WTC11 (cell line): ENCODE measurements around the gene COPS9.

Source experiments
- ATF3 ChIP-seq: sonication (generic); formaldehyde crosslinking; conservative IDR thresholded peaks from 2 replicates; pipeline ENCODE4 v1.8.1; 2022; ENCODE audit warnings: mild to moderate bottlenecking, missing genetic modification reagents
- CBFB ChIP-seq: sonication (generic); formaldehyde crosslinking; IDR thresholded peaks from 2 replicates; pipeline ENCODE4 v1.8.1; 2022; ENCODE audit warnings: mild to moderate bottlenecking, low read depth, missing genetic modification reagents
- CTCF ChIP-seq: fragments of 200-600 bp; IDR thresholded peaks from 2 replicates; pipeline ENCODE4 v1.8.0; 2022; ENCODE audit warnings: antibody characterized with exemption
- E2F4 ChIP-seq: sonication (generic); formaldehyde crosslinking; IDR thresholded peaks from 2 replicates; pipeline ENCODE4 v1.8.1; 2022; ENCODE audit warnings: low read depth, mild to moderate bottlenecking, moderate library complexity, missing genetic modification reagents, borderline replicate concordance
- FOXJ3 ChIP-seq: sonication (generic); formaldehyde crosslinking; IDR thresholded peaks from 2 replicates; pipeline ENCODE4 v1.9.0; 2021; ENCODE audit warnings: missing genetic modification reagents, mild to moderate bottlenecking, borderline replicate concordance
- MAX ChIP-seq: sonication (generic); formaldehyde crosslinking; IDR thresholded peaks from 2 replicates; pipeline ENCODE4 v1.8.0; 2022; ENCODE audit warnings: mild to moderate bottlenecking, missing genetic modification reagents
- NFYB ChIP-seq: sonication (generic); formaldehyde crosslinking; conservative IDR thresholded peaks from 2 replicates; pipeline ENCODE4 v1.8.0; 2022; ENCODE audit warnings: low read depth, missing genetic modification reagents
- OVOL2 ChIP-seq: fragments of 250-450 bp; sonication (Bioruptor Pico); IDR thresholded peaks from 2 replicates; pipeline ENCODE4 v1.9.0; 2021; ENCODE audit warnings: mild to moderate bottlenecking, borderline replicate concordance
- ZNF232 ChIP-seq: sonication (generic); formaldehyde crosslinking; IDR thresholded peaks from 2 replicates; pipeline ENCODE4 v1.8.0; 2022; ENCODE audit warnings: mild to moderate bottlenecking, missing genetic modification reagents
- ZNF263 ChIP-seq: sonication (generic); formaldehyde crosslinking; IDR thresholded peaks from 2 replicates; pipeline ENCODE4 v1.8.1; 2022; ENCODE audit warnings: low read depth, mild to moderate bottlenecking, moderate library complexity, missing genetic modification reagents
- TF ChIP-seq, protein P1 (sequence below): sonication (generic); formaldehyde crosslinking; IDR thresholded peaks from 2 replicates; pipeline ENCODE4 v1.8.1; 2022; ENCODE audit warnings: missing genetic modification reagents, borderline replicate concordance
- TF ChIP-seq, protein P2 (sequence below): sonication (generic); formaldehyde crosslinking; IDR thresholded peaks from 2 replicates; pipeline ENCODE4 v1.8.1; 2023; ENCODE audit warnings: mild to moderate bottlenecking, missing genetic modification reagents, borderline replicate concordance
- TF ChIP-seq, protein P3 (sequence below): fragments of 250-450 bp; sonication (Bioruptor Pico); IDR thresholded peaks from 2 replicates; pipeline ENCODE4 v2.1.2; 2022; ENCODE audit warnings: mild to moderate bottlenecking, moderate library complexity

DNA sequence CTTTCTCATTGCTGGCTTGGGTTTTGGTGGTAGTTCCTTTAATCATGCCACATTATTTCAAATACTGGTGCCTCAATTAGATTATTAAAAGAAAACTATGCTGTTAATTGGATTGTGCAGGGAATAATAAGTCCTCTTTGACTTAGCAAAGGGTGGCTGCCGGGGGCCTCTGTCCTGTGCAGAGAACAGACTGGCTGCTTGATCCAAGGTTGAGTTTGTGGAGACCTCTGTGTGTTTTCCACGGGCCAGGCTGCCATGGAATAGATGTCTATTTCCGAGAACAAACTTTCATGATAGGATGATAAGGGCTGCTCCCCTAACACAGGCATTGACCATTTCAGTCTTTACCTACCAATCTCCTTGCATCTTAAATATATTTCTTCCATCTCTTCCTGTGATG is 34.8 kb upstream of the COPS9 start:
- TF ChIP-seq NFYB (CRISPR knock-in tag), result no peak
- no peak for TF ChIP-seq CTCF
- no peak for TF ChIP-seq CBFB (CRISPR knock-in tag)
- no peak for TF ChIP-seq ZNF232 (CRISPR knock-in tag)
- no peak for TF ChIP-seq FOXJ3
- no peak for TF ChIP-seq MAX (CRISPR knock-in tag)
- TF ChIP-seq, protein P1, sequence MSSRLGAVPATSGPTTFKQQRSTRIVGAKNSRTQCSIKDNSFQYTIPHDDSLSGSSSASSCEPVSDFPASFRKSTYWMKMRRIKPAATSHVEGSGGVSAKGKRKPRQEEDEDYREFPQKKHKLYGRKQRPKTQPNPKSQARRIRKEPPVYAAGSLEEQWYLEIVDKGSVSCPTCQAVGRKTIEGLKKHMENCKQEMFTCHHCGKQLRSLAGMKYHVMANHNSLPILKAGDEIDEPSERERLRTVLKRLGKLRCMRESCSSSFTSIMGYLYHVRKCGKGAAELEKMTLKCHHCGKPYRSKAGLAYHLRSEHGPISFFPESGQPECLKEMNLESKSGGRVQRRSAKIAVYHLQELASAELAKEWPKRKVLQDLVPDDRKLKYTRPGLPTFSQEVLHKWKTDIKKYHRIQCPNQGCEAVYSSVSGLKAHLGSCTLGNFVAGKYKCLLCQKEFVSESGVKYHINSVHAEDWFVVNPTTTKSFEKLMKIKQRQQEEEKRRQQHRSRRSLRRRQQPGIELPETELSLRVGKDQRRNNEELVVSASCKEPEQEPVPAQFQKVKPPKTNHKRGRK (CRISPR knock-in tag), result no peak
- TF ChIP-seq, protein P2, sequence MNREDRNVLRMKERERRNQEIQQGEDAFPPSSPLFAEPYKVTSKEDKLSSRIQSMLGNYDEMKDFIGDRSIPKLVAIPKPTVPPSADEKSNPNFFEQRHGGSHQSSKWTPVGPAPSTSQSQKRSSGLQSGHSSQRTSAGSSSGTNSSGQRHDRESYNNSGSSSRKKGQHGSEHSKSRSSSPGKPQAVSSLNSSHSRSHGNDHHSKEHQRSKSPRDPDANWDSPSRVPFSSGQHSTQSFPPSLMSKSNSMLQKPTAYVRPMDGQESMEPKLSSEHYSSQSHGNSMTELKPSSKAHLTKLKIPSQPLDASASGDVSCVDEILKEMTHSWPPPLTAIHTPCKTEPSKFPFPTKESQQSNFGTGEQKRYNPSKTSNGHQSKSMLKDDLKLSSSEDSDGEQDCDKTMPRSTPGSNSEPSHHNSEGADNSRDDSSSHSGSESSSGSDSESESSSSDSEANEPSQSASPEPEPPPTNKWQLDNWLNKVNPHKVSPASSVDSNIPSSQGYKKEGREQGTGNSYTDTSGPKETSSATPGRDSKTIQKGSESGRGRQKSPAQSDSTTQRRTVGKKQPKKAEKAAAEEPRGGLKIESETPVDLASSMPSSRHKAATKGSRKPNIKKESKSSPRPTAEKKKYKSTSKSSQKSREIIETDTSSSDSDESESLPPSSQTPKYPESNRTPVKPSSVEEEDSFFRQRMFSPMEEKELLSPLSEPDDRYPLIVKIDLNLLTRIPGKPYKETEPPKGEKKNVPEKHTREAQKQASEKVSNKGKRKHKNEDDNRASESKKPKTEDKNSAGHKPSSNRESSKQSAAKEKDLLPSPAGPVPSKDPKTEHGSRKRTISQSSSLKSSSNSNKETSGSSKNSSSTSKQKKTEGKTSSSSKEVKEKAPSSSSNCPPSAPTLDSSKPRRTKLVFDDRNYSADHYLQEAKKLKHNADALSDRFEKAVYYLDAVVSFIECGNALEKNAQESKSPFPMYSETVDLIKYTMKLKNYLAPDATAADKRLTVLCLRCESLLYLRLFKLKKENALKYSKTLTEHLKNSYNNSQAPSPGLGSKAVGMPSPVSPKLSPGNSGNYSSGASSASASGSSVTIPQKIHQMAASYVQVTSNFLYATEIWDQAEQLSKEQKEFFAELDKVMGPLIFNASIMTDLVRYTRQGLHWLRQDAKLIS, result no peak
- no peak for TF ChIP-seq OVOL2 (CRISPR knock-in tag)
- no peak for TF ChIP-seq ATF3 (CRISPR knock-in tag)
- TF ChIP-seq, protein P3, sequence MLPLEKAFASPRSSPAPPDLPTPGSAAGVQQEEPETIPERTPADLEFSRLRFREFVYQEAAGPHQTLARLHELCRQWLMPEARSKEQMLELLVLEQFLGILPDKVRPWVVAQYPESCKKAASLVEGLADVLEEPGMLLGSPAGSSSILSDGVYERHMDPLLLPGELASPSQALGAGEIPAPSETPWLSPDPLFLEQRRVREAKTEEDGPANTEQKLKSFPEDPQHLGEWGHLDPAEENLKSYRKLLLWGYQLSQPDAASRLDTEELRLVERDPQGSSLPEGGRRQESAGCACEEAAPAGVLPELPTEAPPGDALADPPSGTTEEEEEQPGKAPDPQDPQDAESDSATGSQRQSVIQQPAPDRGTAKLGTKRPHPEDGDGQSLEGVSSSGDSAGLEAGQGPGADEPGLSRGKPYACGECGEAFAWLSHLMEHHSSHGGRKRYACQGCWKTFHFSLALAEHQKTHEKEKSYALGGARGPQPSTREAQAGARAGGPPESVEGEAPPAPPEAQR, result no peak
- no peak for TF ChIP-seq ZNF263 (CRISPR knock-in tag)
- TF ChIP-seq E2F4, result no peak
